HG02973 (cell line): ENCODE measurements around the gene RPL4.
"Not testable (repeated sequence)": the region's sequence is repeated elsewhere in the genome, so short reads cannot be mapped to it uniquely, and the experiment has no call there.

Experiments used
- ATAC-seq: cut with Tn5 transposase; IDR thresholded peaks from one replicate; pipeline ENCODE4 v1.9.1; 2021; ENCODE audit warnings: moderate library complexity; ENCODE audit not compliant: unreplicated experiment

RPL4 gene

DNA sequence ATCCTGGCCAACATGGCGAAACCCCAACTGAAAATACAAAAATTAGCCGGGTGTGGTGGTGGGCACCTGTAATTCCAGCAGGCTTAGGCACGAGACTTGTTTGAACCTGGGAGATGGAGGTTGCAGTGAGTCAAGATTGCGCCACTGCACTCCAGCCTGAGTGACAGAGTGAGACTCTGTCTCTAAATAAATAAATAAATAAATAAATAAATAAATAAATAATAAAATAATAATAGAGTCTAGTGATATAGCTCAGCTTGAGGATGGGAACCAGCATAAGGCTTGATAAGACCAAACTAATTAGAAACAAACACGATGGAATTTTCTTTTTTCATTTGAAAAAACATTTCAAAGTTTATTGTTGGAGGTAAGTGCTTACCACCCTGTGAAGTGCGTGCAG, 43.4 kb downstream of the RPL4 start:
- ATAC-seq, result not testable (repeated sequence)

DNA sequence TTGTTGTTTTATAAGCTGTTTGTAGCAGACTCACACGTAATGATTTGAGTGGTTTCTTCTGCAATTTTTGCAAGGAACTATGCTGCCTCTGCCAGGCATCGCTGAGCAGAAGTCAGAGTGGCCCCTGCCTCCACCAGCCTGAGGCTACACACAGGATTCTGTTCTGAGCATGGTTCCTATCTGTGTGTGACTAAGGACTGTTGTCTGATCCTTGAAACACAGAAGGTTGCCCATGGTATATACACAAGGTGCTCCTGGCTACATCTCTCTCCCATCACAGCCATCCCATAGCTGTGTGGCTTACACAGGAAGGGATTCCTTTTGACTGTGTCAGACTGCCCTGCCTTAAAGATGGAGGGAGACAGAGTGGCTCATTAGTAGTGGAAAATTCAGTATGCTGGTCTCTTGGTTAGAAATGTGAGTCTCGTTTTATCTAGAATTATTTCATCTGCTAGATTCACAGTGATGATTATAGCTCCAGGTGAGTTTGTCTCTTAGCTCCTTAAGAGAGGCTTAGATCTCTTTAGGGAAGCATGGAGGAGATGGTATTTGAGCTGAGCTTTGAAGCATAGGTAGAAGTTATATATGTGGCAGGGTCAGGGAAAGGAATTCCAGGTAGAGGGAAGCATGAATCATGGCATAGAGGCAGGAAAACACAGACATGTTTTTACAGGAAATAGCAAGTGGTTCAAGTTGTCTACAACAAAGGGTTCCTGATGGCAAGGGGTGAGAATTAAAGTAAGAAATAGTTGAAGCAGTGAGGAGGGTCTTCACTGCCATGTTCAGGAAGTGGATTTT, 44.6 kb downstream of the RPL4 start:
- ATAC-seq, result no peak

DNA sequence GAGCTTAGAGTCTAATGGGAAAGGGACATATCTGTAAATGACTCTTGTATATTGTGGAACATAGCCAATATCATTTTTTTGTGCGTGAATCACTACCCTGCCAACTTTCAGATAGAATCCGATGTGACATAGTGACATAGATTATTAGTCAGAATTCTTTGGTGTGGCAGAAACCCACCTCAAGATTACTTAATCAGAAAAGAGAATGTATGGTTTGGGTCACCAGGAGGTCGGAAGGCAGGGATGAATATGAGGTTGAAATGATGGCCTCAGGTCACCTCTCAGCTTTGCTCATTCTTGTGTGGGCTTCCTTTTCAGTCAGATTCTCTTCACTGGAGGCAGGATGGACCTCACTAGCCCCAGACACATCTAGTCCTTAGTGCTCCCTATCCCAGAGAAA, 48.4 kb downstream of the RPL4 start:
- no peak for ATAC-seq

DNA sequence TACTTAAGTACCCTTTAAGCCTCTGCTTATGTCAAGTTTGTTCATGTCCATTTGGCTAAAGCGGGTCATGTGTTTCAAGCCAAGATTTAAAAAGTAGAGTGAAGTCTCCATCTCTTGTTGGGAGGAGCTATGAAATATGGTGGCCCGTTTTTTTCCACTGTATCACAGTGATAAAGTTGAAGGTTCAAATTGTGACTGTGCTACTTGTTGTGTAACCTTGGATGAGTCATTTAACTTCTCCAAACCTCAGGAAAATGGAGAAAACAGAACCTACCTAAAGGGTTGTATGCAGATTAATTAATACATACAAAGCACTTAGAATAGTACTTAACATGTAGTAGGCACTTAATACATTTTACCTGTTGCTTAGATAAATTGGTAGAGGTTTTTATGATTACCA, 50.5 kb downstream of the RPL4 start:
- no peak for ATAC-seq

DNA sequence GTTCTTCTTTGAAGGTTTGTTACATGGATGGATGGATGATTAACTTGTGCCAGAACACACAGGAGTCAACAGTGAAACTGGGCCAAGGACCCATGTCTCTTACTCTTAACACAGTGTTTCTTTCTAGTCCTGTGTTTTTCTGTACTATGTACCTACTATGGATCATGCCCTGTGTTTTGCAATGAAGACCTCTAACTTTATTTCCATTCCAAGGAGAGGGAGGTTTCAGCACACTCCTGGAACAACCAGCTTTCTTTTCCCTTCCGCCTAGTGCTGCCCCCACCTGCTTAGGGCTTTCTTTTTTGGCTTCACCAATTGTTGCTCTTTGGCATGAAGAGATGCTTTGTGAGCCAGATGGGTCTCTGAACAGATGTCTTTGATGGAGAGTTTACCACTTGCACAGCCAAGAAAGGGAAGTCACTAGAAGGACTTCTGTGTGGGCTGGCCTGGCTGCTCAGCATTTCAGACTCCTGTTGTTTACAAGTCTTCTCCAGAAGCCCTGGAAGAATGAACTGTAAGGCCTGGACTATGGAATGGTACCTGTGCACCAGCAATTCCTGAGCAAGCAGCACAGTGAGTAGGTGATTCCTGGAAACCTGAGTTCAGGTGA, 51.6 kb downstream of the RPL4 start:
- ATAC-seq, result no peak

DNA sequence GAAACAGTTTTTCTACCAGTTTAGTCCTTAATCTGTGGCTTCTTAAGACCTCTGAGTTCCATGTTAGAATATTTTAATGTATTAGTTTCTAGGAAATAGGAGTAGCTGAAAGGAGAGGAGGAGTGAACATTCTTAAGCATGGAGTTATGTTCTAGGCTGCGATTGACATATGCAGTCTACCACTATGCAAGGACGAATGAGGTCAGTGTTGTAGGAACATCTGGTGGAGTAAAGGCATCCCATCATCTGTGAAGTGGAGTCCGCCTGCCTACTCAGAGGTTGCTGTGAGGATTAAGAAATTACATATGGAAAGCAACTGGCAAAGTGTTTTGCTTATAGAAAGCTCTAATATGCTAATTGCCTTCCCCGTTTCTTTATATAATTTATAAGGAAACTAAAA, 52.2 kb downstream of the RPL4 start:
- no peak for ATAC-seq
